ENCODE data around the gene MYO9A.

DNA sequence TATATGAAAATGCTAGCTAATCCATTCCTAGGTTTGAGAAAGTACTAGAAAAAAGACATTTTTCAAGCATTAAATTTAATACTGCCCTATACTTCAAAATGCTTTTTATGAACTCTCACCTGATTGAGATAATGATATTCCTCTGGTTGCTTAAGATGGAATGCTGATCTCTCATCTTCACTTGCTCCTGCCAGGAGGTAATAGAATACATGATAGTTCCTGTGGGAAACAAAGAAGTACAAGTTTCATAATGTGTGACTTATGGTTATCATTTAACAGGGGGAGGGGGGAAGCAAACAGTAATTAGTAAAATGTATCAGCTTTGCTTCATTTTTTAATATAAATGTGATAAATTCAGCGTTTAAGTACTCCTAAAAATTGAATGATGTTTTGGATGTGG is 97.2 kb downstream of the MYO9A start:
- TF ChIP-seq, protein P1, sequence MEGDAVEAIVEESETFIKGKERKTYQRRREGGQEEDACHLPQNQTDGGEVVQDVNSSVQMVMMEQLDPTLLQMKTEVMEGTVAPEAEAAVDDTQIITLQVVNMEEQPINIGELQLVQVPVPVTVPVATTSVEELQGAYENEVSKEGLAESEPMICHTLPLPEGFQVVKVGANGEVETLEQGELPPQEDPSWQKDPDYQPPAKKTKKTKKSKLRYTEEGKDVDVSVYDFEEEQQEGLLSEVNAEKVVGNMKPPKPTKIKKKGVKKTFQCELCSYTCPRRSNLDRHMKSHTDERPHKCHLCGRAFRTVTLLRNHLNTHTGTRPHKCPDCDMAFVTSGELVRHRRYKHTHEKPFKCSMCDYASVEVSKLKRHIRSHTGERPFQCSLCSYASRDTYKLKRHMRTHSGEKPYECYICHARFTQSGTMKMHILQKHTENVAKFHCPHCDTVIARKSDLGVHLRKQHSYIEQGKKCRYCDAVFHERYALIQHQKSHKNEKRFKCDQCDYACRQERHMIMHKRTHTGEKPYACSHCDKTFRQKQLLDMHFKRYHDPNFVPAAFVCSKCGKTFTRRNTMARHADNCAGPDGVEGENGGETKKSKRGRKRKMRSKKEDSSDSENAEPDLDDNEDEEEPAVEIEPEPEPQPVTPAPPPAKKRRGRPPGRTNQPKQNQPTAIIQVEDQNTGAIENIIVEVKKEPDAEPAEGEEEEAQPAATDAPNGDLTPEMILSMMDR (IDR thresholded peaks at IDR 0.05), result no peak
- TF ChIP-seq EP300 (IDR thresholded peaks at IDR 0.05), result no peak
